Spleen (tissue), 7 donors: ENCODE data around the gene SH3RF3.

Experiments used
- POLR2AphosphoS5 ChIP-seq, 3 donors: sonication (generic); formaldehyde crosslinking; IDR thresholded peaks; one replicate each; pipeline ENCODE4 v1.5.1; 2017; ENCODE audit warnings: antibody characterized with exemption in 3 of 3
- TF ChIP-seq, protein P1 (sequence below), 11 experiments: fragments of 200-600 bp in 7 of 11; fragments of 450-650 bp in 4 of 11; sonication (generic) in 4 of 11; IDR thresholded peaks in 8 of 11; conservative IDR thresholded peaks in 3 of 11; 1 replicate in 7 of 11; 2 replicates in 4 of 11; pipeline versions ENCODE4 v1.4.0 to v1.8.0; 2016 to 2021; ENCODE audit warnings: antibody characterized with exemption in 11 of 11, inconsistent platforms in 4 of 11, mild to moderate bottlenecking in 1 of 11
- donor health status: DM: no; HTN: no; CAD: no; lungs with moderate emphysema.
- donor health status: DM: no; HTN: no; CAD: no.
- donor health status: DM: no; HTN: no; CAD: no.

DNA sequence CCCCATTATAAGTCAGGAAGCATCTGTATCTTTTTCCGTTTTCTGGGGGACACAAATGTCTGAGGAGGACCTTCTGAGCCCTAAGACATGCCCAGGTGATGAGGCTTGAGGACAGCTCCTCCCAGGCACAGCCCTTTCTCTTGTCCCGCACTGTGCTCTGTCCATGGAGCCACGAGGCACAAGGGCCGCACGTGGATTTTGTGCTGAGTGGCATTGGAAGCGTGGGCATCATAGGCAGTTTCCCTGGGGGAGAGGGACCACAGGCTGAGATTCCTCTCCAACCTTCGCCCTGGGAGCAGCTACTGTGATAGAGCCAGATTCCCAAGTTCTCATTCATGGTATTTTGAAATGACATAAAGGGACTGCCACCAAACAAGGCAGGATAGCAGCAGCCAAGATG is 139.9 kb downstream of the SH3RF3 start:
- no peak for TF ChIP-seq POLR2AphosphoS5 (IDR thresholded peaks at IDR 0.05)
- TF ChIP-seq, protein P1, sequence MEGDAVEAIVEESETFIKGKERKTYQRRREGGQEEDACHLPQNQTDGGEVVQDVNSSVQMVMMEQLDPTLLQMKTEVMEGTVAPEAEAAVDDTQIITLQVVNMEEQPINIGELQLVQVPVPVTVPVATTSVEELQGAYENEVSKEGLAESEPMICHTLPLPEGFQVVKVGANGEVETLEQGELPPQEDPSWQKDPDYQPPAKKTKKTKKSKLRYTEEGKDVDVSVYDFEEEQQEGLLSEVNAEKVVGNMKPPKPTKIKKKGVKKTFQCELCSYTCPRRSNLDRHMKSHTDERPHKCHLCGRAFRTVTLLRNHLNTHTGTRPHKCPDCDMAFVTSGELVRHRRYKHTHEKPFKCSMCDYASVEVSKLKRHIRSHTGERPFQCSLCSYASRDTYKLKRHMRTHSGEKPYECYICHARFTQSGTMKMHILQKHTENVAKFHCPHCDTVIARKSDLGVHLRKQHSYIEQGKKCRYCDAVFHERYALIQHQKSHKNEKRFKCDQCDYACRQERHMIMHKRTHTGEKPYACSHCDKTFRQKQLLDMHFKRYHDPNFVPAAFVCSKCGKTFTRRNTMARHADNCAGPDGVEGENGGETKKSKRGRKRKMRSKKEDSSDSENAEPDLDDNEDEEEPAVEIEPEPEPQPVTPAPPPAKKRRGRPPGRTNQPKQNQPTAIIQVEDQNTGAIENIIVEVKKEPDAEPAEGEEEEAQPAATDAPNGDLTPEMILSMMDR (IDR thresholded peaks at IDR 0.05 in 8 of 11, conservative IDR thresholded peaks at IDR 0.05 in 3 of 11): no peak
